Ovary (tissue), 9 donors: ENCODE results near the gene RPA3. TPM values are rescaled to one million over a fixed set of nuclear protein-coding genes. Genes with fewer than 3 reads are reported as not detected.

Source experiments
- DNase-seq, 5 donors: peaks; one replicate each; pipeline ENCODE4 v3.0.0-alpha.2; 2019 to 2020
- H3K27ac ChIP-seq, 2 donors: fragments of 200-600 bp; one replicate each; pipeline versions ENCODE4 v1.5.1 to v1.8.0; 2019 to 2022
- H3K27me3 ChIP-seq: fragments of 200-600 bp; one replicate; pipeline ENCODE4 v1.8.0; 2022
- H3K36me3 ChIP-seq: fragments of 200-600 bp; sonication (generic); one replicate; pipeline ENCODE4 v1.5.1; 2019
- H3K4me1 ChIP-seq: one replicate; pipeline ENCODE4 v1.8.1; 2013; ENCODE audit warnings: mild to moderate bottlenecking, moderate library complexity; ENCODE audit not compliant: insufficient read depth
- H3K4me3 ChIP-seq: fragments of 200-600 bp; sonication (generic); one replicate; pipeline ENCODE4 v1.5.1; 2017
- H3K9me3 ChIP-seq, 2 donors: fragments of 200-600 bp in 1 of 2; sonication (generic) in 1 of 2; one replicate each; pipeline versions ENCODE4 v1.5.1 to v1.8.1; 2013 to 2019; ENCODE audit warnings: mild to moderate bottlenecking in 1 of 2, moderate library complexity in 1 of 2
- CTCF ChIP-seq, 3 donors: fragments of 450-650 bp in 2 of 3; fragments of 200-600 bp in 1 of 3; IDR thresholded peaks; one replicate each; pipeline versions ENCODE4 v1.5.1 to v1.8.0; 2016 to 2022; ENCODE audit warnings: antibody characterized with exemption in 3 of 3, mild to moderate bottlenecking in 1 of 3
- EP300 ChIP-seq: sonication (generic); formaldehyde crosslinking; IDR thresholded peaks from one replicate; pipeline ENCODE4 v1.6.1; 2017; ENCODE audit warnings: antibody characterized with exemption
- POLR2A ChIP-seq: fragments of 450-650 bp; IDR thresholded peaks from one replicate; pipeline ENCODE4 v1.6.1; 2017; ENCODE audit warnings: antibody characterized with exemption, mild to moderate bottlenecking, moderate library complexity
- WGBS, 3 donors: extraction: QIAGEN DNeasy Blood & Tissue Kit in 1 of 3; methylation state at CpG; one replicate each; pipeline versions ENCODE4 v1.1.5 to v1.1.7; 2013 to 2017; 5-methylcytosine and 5-hydroxymethylcytosine counted together
- intact Hi-C, 4 donors: fragments of 100-400 bp; cut with DNase I; formaldehyde crosslinking; loops; one replicate each; pipeline versions ENCODE4 v1.11.0 to v1.15.1; 2022 to 2023
- polyA plus RNA-seq, 2 donors: library from polyadenylated mRNA; stranded (reverse); fragments of 200-250 nt in 1 of 2; fragments of 350-450 nt in 1 of 2; fragmentation: Illumina TruSeq in 1 of 2; extraction: RNeasy Lipid Tissue Mini Kit (QIAGEN cat#74804) in 1 of 2; gene quantifications; one replicate each; pipeline ENCODE4 v1.2.3, GENCODE V29; 2013 to 2014
- total RNA-seq, 7 donors: library from RNA; depleted of rRNA in 2 of 7; stranded (reverse); fragments of >200 nt in 2 of 7; fragmentation: NEBNext Ultra II Directional in 3 of 7; extraction: Animal tissue kit (Norgen Biotek cat#: 25700) in 3 of 7; gene quantifications; one replicate each; pipeline versions ENCODE4 v1.1.0 to v1.2.4, GENCODE V29; 2016 to 2023
- donor health status: DM: no; HTN: no; CAD: no; lungs with moderate emphysema.
- donor health status: DM: no; HTN: no; CAD: no.
- donor health status: Bipolar disorder and iron deficiency.
- donor health status: DM: yes; HTN: yes; CAD: no.
- donor health status: DM: no; HTN: no; CAD: no.
- donor health status: DM: yes; HTN: yes; CAD: no.

Gene RPA3
- total and polyA plus RNA-seq, 9 donors, result 8.6 to 28.6 (median 17.8) TPM

- H3K4me3 ChIP-seq, result no peak overlapping the region
- WGBS, 3 donors, result 89 to 91% (median 90%) methylated on average over 3 of the region's 3 CpGs
- TF ChIP-seq CTCF (IDR thresholded peaks at IDR 0.05) (no peak), POLR2A (no peak), EP300 (no peak)
- peaks cover 1% of the 10 kb centered on the region for H3K4me1 ChIP-seq
- no peaks in the 10 kb centered on the region for H3K36me3 ChIP-seq
- no peak overlapping the region for H3K27ac ChIP-seq
- no peaks in the 10 kb centered on the region for H3K27me3 ChIP-seq
- H3K9me3 ChIP-seq, result no peaks in the 10 kb centered on the region
- intact Hi-C loops, result no loop called here
- DNase-seq, result no peak
These were observed 23.9 kb downstream of the RPA3 start for GRCh38 chr7:7694542-7694941.

GRCh38 chr7:7693881-7694280 is 24.5 kb downstream of the RPA3 start:
- DNase-seq, result no peak
- H3K4me3 ChIP-seq, result no peak overlapping the region
- intact Hi-C loops, result no loop called here

GRCh38 chr7:7688956-7689355 is 29.5 kb downstream of the RPA3 start:
- 91 to 95% (median 93%) methylated on average over 4 of the region's 4 CpGs for WGBS, 3 donors
- DNase-seq, result no peak
- Histone ChIP-seq H3K27ac (no peak overlapping the region), H3K4me1 (no peaks in the 10 kb centered on the region), H3K4me3 (no peak overlapping the region), H3K9me3 (no peaks in the 10 kb centered on the region), H3K27me3 (no peaks in the 10 kb centered on the region), H3K36me3 (no peaks in the 10 kb centered on the region)
- intact Hi-C loops, result no loop called here
- TF ChIP-seq EP300, result no peak
- TF ChIP-seq POLR2A, result no peak
- no peak for TF ChIP-seq CTCF (IDR thresholded peaks at IDR 0.05)

More at GRCh38 chr7:7693881-7694280, 24.5 kb downstream of the RPA3 start:
- Histone ChIP-seq H3K27me3 (no peaks in the 10 kb centered on the region), H3K36me3 (no peaks in the 10 kb centered on the region), H3K9me3 (no peaks in the 10 kb centered on the region), H3K4me1 (peaks cover 1% of the 10 kb centered on the region), H3K27ac (no peak overlapping the region)
- TF ChIP-seq EP300 (no peak), CTCF (IDR thresholded peaks at IDR 0.05) (no peak), POLR2A (no peak)

GRCh38 chr7:7688310-7688709 is 30.1 kb downstream of the RPA3 start:
- Histone ChIP-seq H3K27me3 (no peaks in the 10 kb centered on the region), H3K36me3 (no peaks in the 10 kb centered on the region), H3K27ac (no peak overlapping the region), H3K4me1 (no peaks in the 10 kb centered on the region), H3K4me3 (no peak overlapping the region), H3K9me3 (no peaks in the 10 kb centered on the region)
- 62 to 68% (median 66%) methylated on average over 6 of the region's 6 CpGs for WGBS, 3 donors
- TF ChIP-seq EP300 (no peak), CTCF (IDR thresholded peaks at IDR 0.05) (no peak), POLR2A (no peak)
- DNase-seq, result no peak
- intact Hi-C loops, result no loop called here

GRCh38 chr7:7687800-7688199 is 30.6 kb downstream of the RPA3 start:
- Histone ChIP-seq H3K36me3 (no peaks in the 10 kb centered on the region), H3K4me3 (no peak overlapping the region), H3K4me1 (no peaks in the 10 kb centered on the region), H3K27me3 (no peaks in the 10 kb centered on the region), H3K9me3 (no peaks in the 10 kb centered on the region), H3K27ac (no peak overlapping the region)
- DNase-seq, result no peak
- 45 to 66% (median 60%) methylated on average over 1 of the region's 1 CpG for WGBS, 3 donors
- no peak for TF ChIP-seq EP300
- no peak for TF ChIP-seq CTCF (IDR thresholded peaks at IDR 0.05)
- no peak for TF ChIP-seq POLR2A
- intact Hi-C loops, result no loop called here
